ENCODE results near the gene ABHD6.

The ABHD6 gene

DNA sequence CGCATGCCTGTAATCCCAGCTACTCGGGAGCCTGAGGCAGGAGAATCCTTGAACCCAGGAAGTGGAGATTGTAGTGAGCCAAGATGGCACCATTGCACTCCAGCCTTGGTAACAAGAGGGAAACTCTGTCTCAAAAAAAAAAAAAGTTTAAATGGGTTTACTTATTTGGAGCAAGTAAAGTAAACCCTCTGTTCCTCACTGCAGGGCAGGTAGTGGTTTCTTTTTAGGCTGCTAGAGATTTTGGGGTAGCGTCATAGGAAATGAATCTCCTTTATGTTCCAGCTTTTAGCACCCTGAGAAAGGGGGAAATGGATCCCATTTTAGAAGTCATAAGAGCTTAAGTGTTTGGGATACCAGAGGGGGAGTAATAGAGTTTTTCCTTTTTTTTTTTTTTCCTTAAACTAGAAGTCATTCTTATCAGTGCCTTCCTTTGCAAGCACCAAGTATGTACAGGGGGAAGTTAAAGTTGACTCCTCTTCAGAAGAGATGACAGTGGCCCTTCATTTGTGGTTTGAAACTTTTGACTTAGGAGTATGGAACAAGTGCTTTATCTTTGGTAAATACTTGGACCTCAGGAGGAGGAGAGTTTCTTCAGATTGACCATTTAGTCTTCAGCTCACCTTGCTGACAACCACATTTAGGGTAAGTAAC, 103.1 kb downstream of the ABHD6 start:
- Histone ChIP-seq H3K27me3 (ENCODE audit: low read depth, low read length) (no peaks in the 10 kb centered on the region), H3K4me3 (ENCODE audit: low read length) (no peak overlapping the region), H3K9me3 (ENCODE audit: insufficient read depth, low read length) (no peaks in the 10 kb centered on the region), H3K4me1 (ENCODE audit: low read length) (no peaks in the 10 kb centered on the region), H3K79me2 (ENCODE audit: low read length) (no peaks in the 10 kb centered on the region), H3K27ac (ENCODE audit: low read length) (no peak overlapping the region), H3K9ac (ENCODE audit: low read length) (no peak overlapping the region), H3K4me2 (ENCODE audit: low read length) (no peak overlapping the region), H2AFZ (ENCODE audit: low read depth, low read length) (no peak overlapping the region), H3K36me3 (replicated peaks; ENCODE audit: low read depth, low read length) (no peaks in the 10 kb centered on the region), H4K20me1 (ENCODE audit: insufficient read depth, low read length) (no peaks in the 10 kb centered on the region)
- TF ChIP-seq EZH2phosphoT487 (IDR thresholded peaks at IDR 0.05; ENCODE audit: low read depth) = no peak
- TF ChIP-seq, protein P1, sequence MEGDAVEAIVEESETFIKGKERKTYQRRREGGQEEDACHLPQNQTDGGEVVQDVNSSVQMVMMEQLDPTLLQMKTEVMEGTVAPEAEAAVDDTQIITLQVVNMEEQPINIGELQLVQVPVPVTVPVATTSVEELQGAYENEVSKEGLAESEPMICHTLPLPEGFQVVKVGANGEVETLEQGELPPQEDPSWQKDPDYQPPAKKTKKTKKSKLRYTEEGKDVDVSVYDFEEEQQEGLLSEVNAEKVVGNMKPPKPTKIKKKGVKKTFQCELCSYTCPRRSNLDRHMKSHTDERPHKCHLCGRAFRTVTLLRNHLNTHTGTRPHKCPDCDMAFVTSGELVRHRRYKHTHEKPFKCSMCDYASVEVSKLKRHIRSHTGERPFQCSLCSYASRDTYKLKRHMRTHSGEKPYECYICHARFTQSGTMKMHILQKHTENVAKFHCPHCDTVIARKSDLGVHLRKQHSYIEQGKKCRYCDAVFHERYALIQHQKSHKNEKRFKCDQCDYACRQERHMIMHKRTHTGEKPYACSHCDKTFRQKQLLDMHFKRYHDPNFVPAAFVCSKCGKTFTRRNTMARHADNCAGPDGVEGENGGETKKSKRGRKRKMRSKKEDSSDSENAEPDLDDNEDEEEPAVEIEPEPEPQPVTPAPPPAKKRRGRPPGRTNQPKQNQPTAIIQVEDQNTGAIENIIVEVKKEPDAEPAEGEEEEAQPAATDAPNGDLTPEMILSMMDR (IDR thresholded peaks at IDR 0.05; ENCODE audit: low read depth, low read length) = no peak

DNA sequence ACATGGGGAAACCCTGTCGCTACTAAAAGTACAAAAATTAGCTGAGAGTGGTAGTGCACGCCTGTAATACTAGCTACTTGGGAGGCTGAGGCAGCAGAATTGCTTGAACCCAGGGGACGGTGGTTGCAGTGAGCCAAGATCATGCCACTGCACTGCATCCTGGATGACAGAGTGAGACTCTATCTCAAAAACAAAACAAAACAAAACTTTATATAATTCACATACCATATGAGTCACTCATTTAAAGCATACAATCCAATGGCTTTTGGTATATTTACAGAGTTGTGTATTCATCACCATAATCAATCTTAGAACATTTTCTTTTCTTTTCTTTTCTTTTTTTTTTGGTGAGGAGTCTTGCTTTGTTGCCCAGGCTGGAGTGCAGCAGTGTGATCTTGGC, 103.8 kb downstream of the ABHD6 start:
- TF ChIP-seq EZH2phosphoT487 (IDR thresholded peaks at IDR 0.05; ENCODE audit: low read depth) = no peak
- TF ChIP-seq, protein P1 (IDR thresholded peaks at IDR 0.05; ENCODE audit: low read depth, low read length) = no peak
- Histone ChIP-seq H3K9ac (ENCODE audit: low read length) (no peak overlapping the region), H3K4me1 (ENCODE audit: low read length) (no peaks in the 10 kb centered on the region), H3K9me3 (ENCODE audit: insufficient read depth, low read length) (no peaks in the 10 kb centered on the region), H3K4me2 (ENCODE audit: low read length) (no peak overlapping the region), H3K4me3 (ENCODE audit: low read length) (no peak overlapping the region), H4K20me1 (ENCODE audit: insufficient read depth, low read length) (no peaks in the 10 kb centered on the region), H2AFZ (ENCODE audit: low read depth, low read length) (no peak overlapping the region), H3K27ac (ENCODE audit: low read length) (no peak overlapping the region), H3K36me3 (replicated peaks; ENCODE audit: low read depth, low read length) (no peaks in the 10 kb centered on the region), H3K27me3 (ENCODE audit: low read depth, low read length) (no peaks in the 10 kb centered on the region), H3K79me2 (ENCODE audit: low read length) (no peaks in the 10 kb centered on the region)

DNA sequence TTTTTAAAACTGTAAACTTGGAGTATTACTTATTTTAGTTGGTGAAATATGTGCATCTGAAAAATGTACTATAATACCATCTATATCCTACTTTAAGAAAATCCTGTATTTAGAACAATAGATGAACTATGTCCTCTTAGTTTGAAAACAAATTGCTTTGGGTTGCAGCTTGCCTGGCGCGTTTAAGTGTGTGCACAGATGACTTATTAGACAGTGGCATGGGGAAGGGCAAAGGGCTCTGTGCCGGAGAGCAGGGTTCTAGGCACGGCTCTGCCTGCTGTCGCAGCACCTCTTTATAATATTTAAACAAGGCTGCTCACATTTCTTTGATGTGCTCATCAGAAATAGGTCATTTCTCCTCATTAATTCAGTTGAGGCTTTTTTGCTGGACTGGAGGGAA, 105.1 kb downstream of the ABHD6 start:
- TF ChIP-seq, protein P1 (IDR thresholded peaks at IDR 0.05; ENCODE audit: low read depth, low read length) = no peak
- no peak for TF ChIP-seq EZH2phosphoT487 (IDR thresholded peaks at IDR 0.05; ENCODE audit: low read depth)
- no peaks in the 10 kb centered on the region for H3K36me3 ChIP-seq (replicated peaks; ENCODE audit: low read depth, low read length)
- no peak overlapping the region for H3K4me2 ChIP-seq (ENCODE audit: low read length)
- H4K20me1 ChIP-seq (ENCODE audit: insufficient read depth, low read length) = no peaks in the 10 kb centered on the region
- no peaks in the 10 kb centered on the region for H3K9me3 ChIP-seq (ENCODE audit: insufficient read depth, low read length)
- no peaks in the 10 kb centered on the region for H3K79me2 ChIP-seq (ENCODE audit: low read length)
- no peak overlapping the region for H2AFZ ChIP-seq (ENCODE audit: low read depth, low read length)
- H3K9ac ChIP-seq (ENCODE audit: low read length) = no peak overlapping the region
- no peaks in the 10 kb centered on the region for H3K4me1 ChIP-seq (ENCODE audit: low read length)
- H3K4me3 ChIP-seq (ENCODE audit: low read length) = no peak overlapping the region
- H3K27ac ChIP-seq (ENCODE audit: low read length) = no peak overlapping the region
- no peaks in the 10 kb centered on the region for H3K27me3 ChIP-seq (ENCODE audit: low read depth, low read length)
